HEK293 (cell line): Measurements from ENCODE around the gene MYLK.

Experiments used
- CTCF ChIA-PET: fragments of 350-600 bp; formaldehyde crosslinking; extraction: SDS; loops from one replicate; lab custom pipeline; 2021; ENCODE audit warnings: antibody characterized with exemption; lab: Yijun Ruan, JAX
- POLR2A ChIA-PET: fragments of 300-600 bp; formaldehyde crosslinking; extraction: SDS; loops from one replicate; lab custom pipeline; 2020; ENCODE audit warnings: antibody characterized with exemption, inconsistent platforms; lab: Yijun Ruan, JAX
- H3K27ac ChIP-seq: fragments of 200-500 bp; sonication (Bioruptor generic); 2 replicates; pipeline ENCODE4 v1.5.1; 2014; ENCODE audit warnings: low read depth, low read length, control low read depth, inconsistent platforms; ENCODE audit errors: extremely low read depth
- H3K36me3 ChIP-seq, 2 experiments: fragments of 200-500 bp in 1 of 2; sonication (Bioruptor generic) in 1 of 2; 1 replicate in 1 of 2; 2 replicates in 1 of 2; pipeline ENCODE4 v1.5.1; 2014 to 2017; ENCODE audit warnings: inconsistent platforms in 2 of 2, low read length in 2 of 2; ENCODE audit not compliant: control insufficient read depth in 2 of 2, insufficient read depth in 1 of 2
- H3K4me1 ChIP-seq: fragments of 200-500 bp; sonication (Bioruptor generic); 2 replicates; pipeline ENCODE4 v1.5.1; 2014; ENCODE audit warnings: mild to moderate bottlenecking, low read length, inconsistent platforms; ENCODE audit not compliant: control insufficient read depth, insufficient read depth
- H3K4me3 ChIP-seq: 2 replicates; pipeline ENCODE4 v1.5.1; 2011; ENCODE audit warnings: low read depth, mild to moderate bottlenecking, control low read depth, low read length, moderate library complexity
- H3K9me3 ChIP-seq: fragments of 200-500 bp; sonication (Bioruptor generic); 2 replicates; pipeline ENCODE4 v1.5.1; 2014; ENCODE audit warnings: low read depth, low read length, inconsistent platforms; ENCODE audit not compliant: control insufficient read depth, insufficient read depth
- BCL11A ChIP-seq: fragments of 450-650 bp; formaldehyde crosslinking; IDR thresholded peaks from 2 replicates; pipeline ENCODE4 v1.5.1; 2016; ENCODE audit warnings: low read depth, missing biosample characterization, missing genetic modification characterization
- ELK4 ChIP-seq: IDR thresholded peaks from 2 replicates; pipeline ENCODE4 v1.6.1; 2011; ENCODE audit warnings: mild to moderate bottlenecking, low read depth, low read length, borderline replicate concordance
- GLIS2 ChIP-seq: fragments of 450-650 bp; formaldehyde crosslinking; IDR thresholded peaks from 2 replicates; pipeline ENCODE4 v1.5.1; 2016; ENCODE audit warnings: missing biosample characterization, missing genetic modification characterization
- KLF9 ChIP-seq: fragments of 450-650 bp; formaldehyde crosslinking; IDR thresholded peaks from 2 replicates; pipeline ENCODE4 v1.5.1; 2016; ENCODE audit warnings: missing biosample characterization, missing genetic modification characterization, low read depth
- PRDM6 ChIP-seq: fragments of 450-650 bp; formaldehyde crosslinking; IDR thresholded peaks from 2 replicates; pipeline ENCODE4 v1.5.1; 2017; ENCODE audit warnings: missing biosample characterization, missing genetic modification characterization
- RBAK ChIP-seq: fragments of 450-650 bp; formaldehyde crosslinking; IDR thresholded peaks from 2 replicates; pipeline ENCODE4 v1.5.1; 2016; ENCODE audit warnings: missing biosample characterization, missing genetic modification characterization
- SETDB1 ChIP-seq: IDR thresholded peaks from one replicate; pipeline ENCODE4 v1.6.1; 2017; ENCODE audit warnings: mild to moderate bottlenecking, low read length, moderate library complexity, mixed read lengths; ENCODE audit not compliant: insufficient read length
- SP3 ChIP-seq: fragments of 450-650 bp; formaldehyde crosslinking; IDR thresholded peaks from 2 replicates; pipeline ENCODE4 v1.5.1; 2016; ENCODE audit warnings: missing biosample characterization, missing genetic modification characterization
- SP7 ChIP-seq: fragments of 450-650 bp; formaldehyde crosslinking; IDR thresholded peaks from 2 replicates; pipeline ENCODE4 v1.5.1; 2016; ENCODE audit warnings: missing biosample characterization, missing genetic modification characterization
- ZBTB7A ChIP-seq: fragments of 450-650 bp; formaldehyde crosslinking; IDR thresholded peaks from 2 replicates; pipeline ENCODE4 v1.5.1; 2016; ENCODE audit warnings: low read depth, missing biosample characterization, missing genetic modification characterization
- ZNF169 ChIP-seq: fragments of 450-650 bp; formaldehyde crosslinking; IDR thresholded peaks from 2 replicates; pipeline ENCODE4 v1.5.1; 2016; ENCODE audit warnings: missing biosample characterization, missing genetic modification characterization
- ZNF280D ChIP-seq: fragments of 450-650 bp; formaldehyde crosslinking; IDR thresholded peaks from 2 replicates; pipeline ENCODE4 v1.5.1; 2016; ENCODE audit warnings: missing biosample characterization, missing genetic modification characterization
- ZNF513 ChIP-seq: fragments of 450-650 bp; IDR thresholded peaks from 2 replicates; pipeline ENCODE4 v1.5.1; 2018; ENCODE audit warnings: missing biosample characterization, missing genetic modification characterization
- ZNF544 ChIP-seq: fragments of 450-650 bp; formaldehyde crosslinking; IDR thresholded peaks from 2 replicates; pipeline ENCODE4 v1.5.0; 2017; ENCODE audit warnings: missing biosample characterization, missing genetic modification characterization
- ZNF585B ChIP-seq: fragments of 450-650 bp; formaldehyde crosslinking; IDR thresholded peaks from 2 replicates; pipeline ENCODE4 v1.5.1; 2016; ENCODE audit warnings: missing biosample characterization, missing genetic modification characterization
- ZNF623 ChIP-seq: fragments of 450-650 bp; formaldehyde crosslinking; IDR thresholded peaks from 2 replicates; pipeline ENCODE4 v1.5.1; 2016; ENCODE audit warnings: missing biosample characterization, missing genetic modification characterization
- ZNF654 ChIP-seq: fragments of 450-650 bp; formaldehyde crosslinking; IDR thresholded peaks from 2 replicates; pipeline ENCODE4 v1.5.1; 2016; ENCODE audit warnings: low read depth, missing biosample characterization, missing genetic modification characterization
- ZSCAN5A ChIP-seq: fragments of 450-650 bp; formaldehyde crosslinking; IDR thresholded peaks from 2 replicates; pipeline ENCODE4 v1.5.1; 2016; ENCODE audit warnings: missing biosample characterization, missing genetic modification characterization

Gene MYLK

GRCh38 chr3:123664753-123665152 lies 219.4 kb downstream of the MYLK start (continued):
- TF ChIP-seq KLF9, result no peak

GRCh38 chr3:123663977-123664376 lies 220.2 kb downstream of the MYLK start:
- H3K27ac ChIP-seq, result no peak overlapping the region
- H3K36me3 ChIP-seq, result peaks cover 0 to 18% of the 10 kb centered on the region in 2 experiments; a peak in 1 of 3 replicates
- ChIA-PET CTCF (interaction anchor here (6.2 kb wide), 1 partner anchor 11 kb away, joined by 36 read pairs; no protein-coding TSS in a partner anchor), POLR2A (no interaction called here)
- no peak for TF ChIP-seq BCL11A (tag by site-specific recombination)
- TF ChIP-seq SETDB1, result no peak
- TF ChIP-seq ZNF169 (tag by site-specific recombination), result no peak
- TF ChIP-seq ZNF513, result no peak
- no peak for TF ChIP-seq GLIS2
- no peak for TF ChIP-seq ZNF544 (tag by site-specific recombination)
- TF ChIP-seq ZNF280D (tag by site-specific recombination), result no peak
- no peak for TF ChIP-seq ELK4
- no peak for TF ChIP-seq PRDM6 (tag by site-specific recombination)
- TF ChIP-seq ZSCAN5A (tag by site-specific recombination), result no peak
- no peak for TF ChIP-seq ZNF623 (tag by site-specific recombination)
- TF ChIP-seq RBAK (tag by site-specific recombination), result no peak
- TF ChIP-seq ZNF585B (tag by site-specific recombination), result no peak
- TF ChIP-seq SP7 (tag by site-specific recombination), result no peak
- no peak for TF ChIP-seq ZNF654 (tag by site-specific recombination)
- no peak for TF ChIP-seq ZBTB7A (tag by site-specific recombination)
- no peak for TF ChIP-seq SP3 (tag by site-specific recombination)
- H3K9me3 ChIP-seq, result no peaks in the 10 kb centered on the region
- no peaks in the 10 kb centered on the region; the same call in 1 of the 2 replicates for H3K4me1 ChIP-seq
- H3K4me3 ChIP-seq, result no peak overlapping the region
